ENCODE results near the gene JAZF1.
A peak's percentile ranks its signal among the peaks of the same experiment; 100 is the strongest.

DNA sequence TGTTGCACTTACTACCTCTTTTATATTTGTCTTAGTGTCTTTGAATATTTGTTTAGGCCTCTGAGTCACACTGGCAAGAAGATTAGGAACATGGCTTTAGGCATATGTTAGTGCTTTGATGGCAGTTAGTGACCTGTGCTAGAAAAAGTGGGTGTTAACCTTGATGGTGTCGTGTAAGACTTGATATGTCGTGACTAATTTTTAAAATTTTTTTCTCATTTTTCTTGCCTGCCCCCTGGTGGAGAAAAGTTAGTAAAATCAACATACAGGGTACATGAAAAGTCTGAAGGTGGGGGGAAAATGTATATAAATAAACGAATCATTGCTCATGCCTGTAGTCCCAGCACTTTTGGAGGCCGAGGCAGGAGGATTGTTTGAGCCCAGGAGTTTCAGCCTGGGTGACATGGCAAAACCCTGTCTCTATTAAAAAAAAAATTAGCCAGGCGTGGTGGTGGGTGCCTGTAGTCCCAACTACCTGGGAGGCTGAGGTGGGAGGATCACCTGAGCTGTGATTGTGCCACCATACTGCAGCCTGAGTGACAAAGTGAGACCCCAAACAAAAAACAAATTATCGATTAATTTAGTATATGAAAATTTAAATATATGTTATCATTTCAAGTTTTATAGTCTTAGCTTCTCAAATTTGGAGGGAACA, 396.1 kb downstream of the JAZF1 start:
- TF ChIP-seq, protein P1, sequence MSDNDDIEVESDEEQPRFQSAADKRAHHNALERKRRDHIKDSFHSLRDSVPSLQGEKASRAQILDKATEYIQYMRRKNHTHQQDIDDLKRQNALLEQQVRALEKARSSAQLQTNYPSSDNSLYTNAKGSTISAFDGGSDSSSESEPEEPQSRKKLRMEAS (IDR thresholded peaks at IDR 0.05; ENCODE audit: low read depth, low read length), result no peak
- TF ChIP-seq ZNF384 (IDR thresholded peaks at IDR 0.05; ENCODE audit: borderline replicate concordance, low read depth, low read length) (0 out of 2 replicates have a peak, but pooled peaks have one; percentile 37), POLR2AphosphoS5 (IDR thresholded peaks at IDR 0.05; ENCODE audit: low read length) (no peak), MTA2 (IDR thresholded peaks at IDR 0.05; ENCODE audit: low read depth) (no peak), RCOR1 (conservative IDR thresholded peaks at IDR 0.05; ENCODE audit: low read depth, low read length) (no peak), DPF2 (IDR thresholded peaks at IDR 0.05) (no peak), YY1 (IDR thresholded peaks at IDR 0.05; ENCODE audit: low read depth, low read length) (no peak)
- TF ChIP-seq, protein P2, sequence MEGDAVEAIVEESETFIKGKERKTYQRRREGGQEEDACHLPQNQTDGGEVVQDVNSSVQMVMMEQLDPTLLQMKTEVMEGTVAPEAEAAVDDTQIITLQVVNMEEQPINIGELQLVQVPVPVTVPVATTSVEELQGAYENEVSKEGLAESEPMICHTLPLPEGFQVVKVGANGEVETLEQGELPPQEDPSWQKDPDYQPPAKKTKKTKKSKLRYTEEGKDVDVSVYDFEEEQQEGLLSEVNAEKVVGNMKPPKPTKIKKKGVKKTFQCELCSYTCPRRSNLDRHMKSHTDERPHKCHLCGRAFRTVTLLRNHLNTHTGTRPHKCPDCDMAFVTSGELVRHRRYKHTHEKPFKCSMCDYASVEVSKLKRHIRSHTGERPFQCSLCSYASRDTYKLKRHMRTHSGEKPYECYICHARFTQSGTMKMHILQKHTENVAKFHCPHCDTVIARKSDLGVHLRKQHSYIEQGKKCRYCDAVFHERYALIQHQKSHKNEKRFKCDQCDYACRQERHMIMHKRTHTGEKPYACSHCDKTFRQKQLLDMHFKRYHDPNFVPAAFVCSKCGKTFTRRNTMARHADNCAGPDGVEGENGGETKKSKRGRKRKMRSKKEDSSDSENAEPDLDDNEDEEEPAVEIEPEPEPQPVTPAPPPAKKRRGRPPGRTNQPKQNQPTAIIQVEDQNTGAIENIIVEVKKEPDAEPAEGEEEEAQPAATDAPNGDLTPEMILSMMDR (IDR thresholded peaks at IDR 0.05 in 2 of 3, conservative IDR thresholded peaks at IDR 0.05 in 1 of 3; ENCODE audit: control insufficient read depth in 2 of 3, extremely low read depth in 1 of 3, insufficient read depth in 1 of 3, low read depth in 3 of 3, low read length in 3 of 3), result peak; percentile 33 to 45 (median 39); a peak in 5 of 6 replicates
